Activated T-cell treated with anti-CD3 and anti-CD28 coated beads, Interleukin-2, amount 50 U/mL, for 72 hours (primary cell): ENCODE data around the gene PPP1R37. TPM values are rescaled to one million over a fixed set of nuclear protein-coding genes. Genes with fewer than 3 reads are reported as not detected.

Experiments used
- ATAC-seq, 2 donors: fragments of 150-1000 bp; cut with Tn5 transposase; replicated peaks in 1 of 2; 2 replicates each; pipeline ENCODE4 v1.10.0; 2021; ENCODE audit warnings: moderate library complexity in 2 of 2, mild to moderate bottlenecking in 1 of 2
- DNase-seq, 2 donors: peaks; one replicate each; pipeline ENCODE4 v3.0.0; 2021 to 2022; ENCODE audit warnings: mixed read lengths in 1 of 2
- H3K27ac Mint-ChIP-seq: one replicate; pipeline ENCODE4 v1.8.0; 2022; ENCODE audit warnings: mild to moderate bottlenecking, moderate library complexity, mixed read lengths
- H3K27me3 Mint-ChIP-seq: one replicate; pipeline ENCODE4 v1.8.0; 2022; ENCODE audit warnings: low read depth, mixed read lengths
- H3K36me3 Mint-ChIP-seq, 2 donors: one replicate each; pipeline ENCODE4 v1.8.0; 2022; ENCODE audit warnings: mixed read lengths in 2 of 2, mild to moderate bottlenecking in 1 of 2; ENCODE audit not compliant: insufficient read depth in 2 of 2
- H3K4me1 Mint-ChIP-seq: one replicate; pipeline ENCODE4 v1.8.0; 2022; ENCODE audit warnings: low read depth, mixed read lengths
- H3K4me3 Mint-ChIP-seq, 2 donors: one replicate each; pipeline ENCODE4 v1.8.0; 2022; ENCODE audit warnings: mild to moderate bottlenecking in 2 of 2, mixed read lengths in 2 of 2, moderate library complexity in 2 of 2
- H3K9me3 Mint-ChIP-seq, 2 donors: one replicate each; pipeline ENCODE4 v1.8.0; 2022; ENCODE audit warnings: mixed read lengths in 2 of 2
- total RNA-seq, 2 donors: library from RNA; stranded (reverse); gene quantifications; one replicate each; pipeline ENCODE4 v1.2.3, GENCODE V29; 2022

PPP1R37 gene
- total RNA-seq, 2 donors from 2014 or later, result 11.8 to 17.3 TPM

DNA sequence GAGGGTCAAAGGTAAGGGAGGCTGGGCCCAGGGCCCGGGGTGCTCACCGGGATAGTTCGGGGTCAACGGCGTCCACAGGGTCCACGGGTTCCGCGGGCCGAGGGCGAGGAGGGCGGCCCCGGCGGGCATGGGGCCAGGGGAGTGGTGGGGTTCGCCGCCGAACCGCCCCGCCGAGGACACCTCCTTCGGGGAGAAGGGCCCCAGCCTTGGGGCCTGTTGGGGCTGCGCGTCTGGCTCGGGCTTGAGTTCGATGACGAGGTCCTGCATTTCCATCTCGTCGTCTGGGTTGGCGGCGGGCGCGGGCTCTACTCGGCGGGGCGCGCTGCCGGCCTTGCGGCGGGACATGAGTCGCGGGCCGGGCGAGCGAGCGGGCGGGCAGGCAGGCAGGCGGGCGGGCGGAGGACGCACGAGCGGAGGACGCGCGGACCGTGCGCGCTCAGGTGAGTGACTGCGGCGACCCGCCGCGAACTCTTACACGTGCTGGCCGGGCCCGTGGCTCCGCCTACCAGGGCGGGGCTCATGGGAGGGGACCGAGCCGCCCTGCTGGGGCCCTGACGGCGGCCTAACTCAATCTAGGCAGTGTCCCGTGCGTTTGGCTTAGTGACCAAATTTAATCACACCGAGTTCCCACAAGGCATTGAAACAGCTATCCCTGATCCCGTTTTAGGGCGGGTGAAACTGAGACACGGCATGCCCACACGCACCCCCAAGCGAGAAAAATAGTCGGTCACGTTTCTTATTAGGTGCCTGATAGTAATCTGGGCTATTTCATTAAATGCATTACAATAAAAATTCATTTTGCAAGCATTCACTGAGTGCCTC, 16.7 kb upstream of the PPP1R37 start, which contains the start of gene ZNF296:
TSS of gene ZNF296 (minus strand) at position 450 of the 822 bp plus-strand sequence. CDS start at position 345, 105 bp downstream.
- no peaks in the 10 kb centered on the region for H3K9me3 Mint-ChIP-seq
- peak within 1 kb of the TSS; percentile 71 for H3K27ac Mint-ChIP-seq
- ATAC-seq (peak; percentile 86 to 89), DNase-seq (peak; percentile 90)
- no peaks in the 10 kb centered on the region for H3K27me3 Mint-ChIP-seq
- peaks cover 38% of the 10 kb centered on the region for H3K4me1 Mint-ChIP-seq
- peak within 1 kb of the TSS; percentile 84 to 85 for H3K4me3 Mint-ChIP-seq
- H3K36me3 Mint-ChIP-seq, result peaks cover 0 to 3% of the 10 kb centered on the region in 2 donors

DNA sequence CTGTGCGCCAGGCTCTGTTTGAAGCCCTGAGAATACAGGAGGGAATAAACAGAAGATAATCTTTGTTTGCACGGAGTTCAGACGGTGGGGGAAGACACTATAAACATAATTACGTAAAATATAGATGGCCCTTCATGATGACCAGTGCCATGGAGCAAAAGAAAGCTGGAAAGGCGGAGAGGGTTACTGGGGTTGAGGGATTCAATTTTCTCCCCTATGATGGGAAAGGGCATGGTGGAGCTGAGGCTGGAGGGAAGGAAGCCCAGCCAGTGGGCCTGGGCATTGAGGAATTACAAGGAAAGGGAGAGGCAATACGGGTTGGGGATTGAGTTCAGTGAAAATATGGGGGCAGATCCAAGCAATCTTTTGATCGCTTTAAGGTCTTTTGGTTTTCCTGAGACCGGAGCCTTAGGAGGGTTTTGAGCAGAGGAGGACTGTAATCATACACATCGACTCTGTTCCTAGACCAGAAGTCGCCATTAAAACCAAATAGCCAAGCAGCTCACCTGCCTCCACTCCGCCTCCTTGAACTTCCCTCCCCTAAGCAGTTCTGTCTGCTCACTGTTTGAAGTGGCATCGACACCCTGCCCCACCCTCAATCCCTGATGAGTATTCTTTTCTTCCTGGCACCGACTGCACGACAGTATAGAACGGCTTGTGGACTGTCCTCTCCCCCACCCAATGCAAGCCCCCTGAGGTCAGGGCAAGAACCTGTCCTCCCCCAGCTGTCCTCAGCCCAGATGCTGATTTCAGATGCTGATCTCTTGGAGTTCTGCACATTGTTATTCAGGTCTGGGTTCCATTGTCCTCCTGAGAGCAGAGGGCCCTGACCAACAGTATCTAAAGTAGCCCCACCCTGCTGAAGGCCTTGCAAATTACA, 15.9 kb upstream of the PPP1R37 start:
- Mint-ChIP-seq H3K27me3 (no peaks in the 10 kb centered on the region), H3K27ac (peak overlapping the region; percentile 71), H3K9me3 (no peaks in the 10 kb centered on the region), H3K4me3 (peak overlapping the region; percentile 84 to 85), H3K36me3 (peaks cover under 1 to 10% of the 10 kb centered on the region in 2 donors), H3K4me1 (peaks cover 45% of the 10 kb centered on the region)
- ATAC-seq (no peak), DNase-seq (no peak)

GRCh38 chr19:45078390-45079062, 14.5 kb upstream of the PPP1R37 start:
- H3K9me3 Mint-ChIP-seq, result no peaks in the 10 kb centered on the region
- no peak for DNase-seq
- peaks cover 3 to 14% of the 10 kb centered on the region in 2 donors for H3K36me3 Mint-ChIP-seq
- peaks cover 48% of the 10 kb centered on the region for H3K4me1 Mint-ChIP-seq
- no peak for ATAC-seq
- H3K27ac Mint-ChIP-seq, result peak overlapping the region; percentile 73
- no peaks in the 10 kb centered on the region for H3K27me3 Mint-ChIP-seq
- H3K4me3 Mint-ChIP-seq, result peak overlapping the region; percentile 94 to 99

DNA sequence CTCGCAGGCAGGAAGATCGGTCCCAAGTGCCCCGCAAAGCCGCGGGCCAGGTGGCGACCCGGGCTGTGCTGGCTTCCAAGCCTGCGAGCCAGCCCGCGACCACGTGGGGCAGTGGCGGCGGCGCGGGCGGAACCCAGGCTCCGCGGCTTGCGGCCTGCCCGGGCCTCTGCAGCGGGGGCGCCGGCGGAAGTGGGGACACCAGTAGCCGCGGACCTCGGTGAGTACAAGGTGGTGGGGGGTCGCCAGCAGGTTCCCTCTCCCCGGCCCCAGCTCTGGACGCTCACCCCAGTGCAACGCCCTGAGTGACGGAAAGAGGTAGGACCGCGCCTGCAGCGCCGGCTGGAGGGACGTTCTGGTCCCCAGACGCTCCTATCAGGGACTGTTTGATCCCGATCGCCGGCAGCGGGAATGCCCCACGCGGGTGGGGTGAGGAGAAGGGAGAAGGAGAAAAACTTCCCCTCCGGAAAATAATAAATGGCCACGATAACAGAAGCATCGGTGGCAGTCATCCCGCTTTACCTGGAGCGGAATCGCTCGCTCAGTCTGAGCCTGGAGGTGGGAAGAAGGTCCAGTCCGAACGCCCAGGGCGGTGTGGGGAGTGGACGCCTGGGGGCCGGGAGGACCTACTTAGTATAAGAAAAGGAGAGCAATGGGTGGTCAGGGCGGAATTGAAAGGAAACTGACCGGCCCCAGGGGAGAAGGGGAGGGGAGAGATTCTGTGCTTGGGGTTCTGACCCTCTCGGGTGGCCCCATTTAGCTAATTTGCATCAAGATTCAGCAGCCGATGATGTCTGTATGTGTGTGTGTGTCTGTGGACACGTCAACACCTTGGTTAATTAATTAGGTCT, 13.7 kb upstream of the PPP1R37 start, which contains the start of gene GEMIN7:
TSS of gene GEMIN7 (plus strand) at position 198 of the 848 bp plus-strand sequence. CDS start 10,855 bp downstream, outside the sequence.
- H3K4me3 Mint-ChIP-seq, result peak within 1 kb of the TSS; percentile 94 to 99
- DNase-seq (peak; percentile 86 to 92), ATAC-seq (peak; percentile 73)
- H3K36me3 Mint-ChIP-seq, result peaks cover 3 to 14% of the 10 kb centered on the region in 2 donors
- peak within 1 kb of the TSS; percentile 91 for H3K27ac Mint-ChIP-seq
- H3K27me3 Mint-ChIP-seq, result no peaks in the 10 kb centered on the region
- H3K4me1 Mint-ChIP-seq, result peaks cover 48% of the 10 kb centered on the region
- H3K9me3 Mint-ChIP-seq, result no peaks in the 10 kb centered on the region

DNA sequence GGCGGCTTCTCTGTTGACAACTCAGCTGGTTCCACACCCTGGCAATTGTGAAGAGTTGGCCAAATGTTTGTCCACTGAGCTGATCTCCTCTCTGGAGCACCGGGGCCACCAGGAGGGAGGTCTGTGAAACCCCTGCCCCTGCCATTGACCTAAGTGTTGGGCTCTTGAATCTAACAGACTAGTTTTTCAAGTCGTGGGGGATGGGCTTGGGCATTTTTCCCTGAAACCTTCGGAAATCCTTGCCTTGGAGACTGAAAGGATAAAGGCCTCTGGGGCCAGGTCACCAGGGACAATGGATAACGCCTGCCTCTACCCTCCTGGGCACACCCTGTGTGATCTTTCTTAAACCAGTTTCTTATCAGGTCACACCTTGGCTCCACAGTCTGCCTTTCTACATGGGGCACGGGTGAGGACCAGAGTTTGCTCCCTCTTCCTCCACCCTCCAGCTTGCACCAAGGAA, 13.0 kb upstream of the PPP1R37 start:
- ATAC-seq (no peak), DNase-seq (no peak)
- H3K27ac Mint-ChIP-seq, result peak overlapping the region; percentile 91

DNA sequence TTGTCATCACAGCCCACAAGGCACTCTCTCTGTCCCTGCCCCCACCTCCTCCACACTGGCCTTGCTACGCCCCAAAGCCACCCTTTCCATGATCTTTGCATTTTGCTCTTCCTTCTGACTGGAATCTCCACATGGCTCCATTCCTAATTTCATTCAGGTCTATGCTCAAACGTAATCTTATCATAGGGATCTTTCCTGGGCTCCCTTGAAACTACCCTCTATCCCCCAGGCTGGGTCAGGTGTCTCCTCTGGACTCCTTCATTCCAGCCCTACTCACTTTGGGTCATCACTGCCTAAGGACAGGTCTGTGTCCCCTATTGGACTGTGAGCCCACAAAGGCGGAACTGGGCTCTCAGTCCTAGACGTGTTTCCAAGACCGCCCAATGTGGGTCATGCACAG, 10.8 kb upstream of the PPP1R37 start:
- Mint-ChIP-seq H3K27ac (no peak overlapping the region), H3K4me3 (peak overlapping the region; percentile 9 to 63), H3K27me3 (no peaks in the 10 kb centered on the region), H3K4me1 (peaks cover 36% of the 10 kb centered on the region), H3K36me3 (peaks cover 3 to 15% of the 10 kb centered on the region in 2 donors), H3K9me3 (no peaks in the 10 kb centered on the region)
- DNase-seq, result no peak
- ATAC-seq, result no peak

More for the DNA sequence above, 13.0 kb upstream of the PPP1R37 start:
- Mint-ChIP-seq H3K4me3 (peak overlapping the region; percentile 94 to 99), H3K27me3 (no peaks in the 10 kb centered on the region), H3K9me3 (no peaks in the 10 kb centered on the region), H3K36me3 (peaks cover 3 to 14% of the 10 kb centered on the region in 2 donors), H3K4me1 (peaks cover 44% of the 10 kb centered on the region)

GRCh38 chr19:45086480-45086879, 6.5 kb upstream of the PPP1R37 start:
- no peak overlapping the region for H3K27ac Mint-ChIP-seq
- DNase-seq (no peak), ATAC-seq (no peak)
- peaks cover 7 to 18% of the 10 kb centered on the region in 2 donors for H3K36me3 Mint-ChIP-seq
- H3K9me3 Mint-ChIP-seq, result no peaks in the 10 kb centered on the region
- no peaks in the 10 kb centered on the region for H3K27me3 Mint-ChIP-seq
- H3K4me1 Mint-ChIP-seq, result peaks cover 31% of the 10 kb centered on the region
- no peak overlapping the region for H3K4me3 Mint-ChIP-seq

GRCh38 chr19:45087531-45087930, 5.4 kb upstream of the PPP1R37 start:
- ATAC-seq (peak; percentile 10 to 23), DNase-seq (peak; percentile 27 to 37)
- peaks cover 22% of the 10 kb centered on the region for H3K4me1 Mint-ChIP-seq
- H3K4me3 Mint-ChIP-seq, result peak overlapping the region; percentile 42 to 45
- no peaks in the 10 kb centered on the region for H3K9me3 Mint-ChIP-seq
- no peaks in the 10 kb centered on the region for H3K27me3 Mint-ChIP-seq
- H3K27ac Mint-ChIP-seq, result peak overlapping the region; percentile 70
- peaks cover 5 to 9% of the 10 kb centered on the region in 2 donors for H3K36me3 Mint-ChIP-seq

DNA sequence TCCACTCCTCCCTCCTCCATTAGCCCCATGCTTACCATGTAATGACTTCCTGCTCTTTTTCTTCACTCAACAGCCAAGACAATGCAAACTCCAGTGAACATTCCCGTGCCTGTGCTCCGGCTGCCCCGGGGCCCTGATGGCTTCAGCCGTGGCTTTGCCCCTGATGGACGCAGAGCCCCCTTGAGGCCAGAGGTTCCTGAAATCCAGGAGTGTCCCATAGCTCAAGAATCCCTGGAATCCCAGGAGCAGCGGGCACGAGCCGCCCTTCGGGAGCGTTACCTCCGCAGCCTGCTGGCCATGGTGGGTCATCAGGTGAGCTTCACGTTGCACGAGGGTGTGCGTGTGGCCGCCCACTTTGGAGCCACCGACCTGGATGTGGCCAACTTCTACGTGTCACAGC, 2.9 kb upstream of the PPP1R37 start:
- no peaks in the 10 kb centered on the region for H3K9me3 Mint-ChIP-seq
- H3K4me3 Mint-ChIP-seq, result no peak overlapping the region
- no peak overlapping the region for H3K27ac Mint-ChIP-seq
- peaks cover 5 to 10% of the 10 kb centered on the region in 2 donors for H3K36me3 Mint-ChIP-seq
- no peaks in the 10 kb centered on the region for H3K27me3 Mint-ChIP-seq
- H3K4me1 Mint-ChIP-seq, result peaks cover 39% of the 10 kb centered on the region
- ATAC-seq, result no peak
- no peak for DNase-seq

- H3K9me3 Mint-ChIP-seq, result no peaks in the 10 kb centered on the region
- DNase-seq, result no peak
- H3K4me3 Mint-ChIP-seq, result peak overlapping the region; percentile 9 to 96
- H3K27me3 Mint-ChIP-seq, result no peaks in the 10 kb centered on the region
- H3K27ac Mint-ChIP-seq, result peak overlapping the region; percentile 18
- ATAC-seq, result no peak
- H3K36me3 Mint-ChIP-seq, result peaks cover 5 to 10% of the 10 kb centered on the region in 2 donors
- H3K4me1 Mint-ChIP-seq, result peaks cover 41% of the 10 kb centered on the region
Observed at GRCh38 chr19:45090606-45091005, 2.4 kb upstream of the PPP1R37 start.

- H3K9me3 Mint-ChIP-seq, result no peaks in the 10 kb centered on the region
- no peaks in the 10 kb centered on the region for H3K27me3 Mint-ChIP-seq
- H3K36me3 Mint-ChIP-seq, result peaks cover 5 to 10% of the 10 kb centered on the region in 2 donors
- H3K4me1 Mint-ChIP-seq, result peaks cover 48% of the 10 kb centered on the region
- peak overlapping the region; percentile 99 for H3K27ac Mint-ChIP-seq
- DNase-seq (peak; percentile 98), ATAC-seq (peak; percentile 83 to 84)
- peak overlapping the region; percentile 95 to 96 for H3K4me3 Mint-ChIP-seq
Observed at GRCh38 chr19:45091031-45091923, 1.7 kb upstream of the PPP1R37 start.
